TTC549 (cell line): ENCODE results near the gene COX6B1.
A peak's percentile ranks its signal among the peaks of the same experiment; 100 is the strongest.
"Not testable (repeated sequence)": the region's sequence is repeated elsewhere in the genome, so short reads cannot be mapped to it uniquely, and the experiment has no call there.

Experiments
- FAIRE-seq: peaks from 2 replicates; lab custom pipeline; 2012; peaks lifted over from hg19 to GRCh38; lab: Jason Lieb, UNC

The COX6B1 gene

DNA sequence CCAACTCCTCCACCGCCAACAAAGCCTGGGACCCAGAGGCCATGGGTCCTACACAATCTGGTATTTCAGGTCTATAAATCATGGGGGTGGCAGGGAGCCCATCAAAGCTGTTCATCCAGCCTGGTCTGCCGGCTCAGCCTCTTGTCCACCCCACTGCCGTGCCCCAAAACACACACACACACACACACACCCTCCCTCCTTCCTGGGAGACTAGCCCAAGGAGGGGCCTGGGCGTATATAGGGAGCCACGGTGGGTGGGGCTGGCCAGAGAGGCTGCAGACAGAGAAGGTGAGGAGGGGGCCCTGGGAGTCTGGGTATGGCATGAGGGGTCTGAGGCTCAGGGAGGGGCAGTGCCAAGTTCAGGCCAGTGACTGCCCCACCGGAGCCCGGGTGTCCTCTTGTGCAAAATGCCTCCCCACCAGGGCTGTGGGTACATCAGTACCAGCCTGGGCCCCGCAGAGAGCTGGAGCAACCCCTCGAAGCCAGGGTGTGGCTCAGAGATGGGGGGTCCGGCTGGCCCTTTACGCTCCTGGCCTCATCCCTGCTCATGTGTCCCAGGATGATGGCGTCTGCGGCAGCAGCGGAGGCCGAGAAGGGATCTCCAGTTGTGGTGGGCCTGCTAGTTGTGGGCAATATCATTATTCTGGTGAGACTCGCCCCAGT lies 18.3 kb downstream of the COX6B1 start, which contains the start of gene UPK1A:
Gene UPK1A (plus strand): TSS at position 267 of the 663 bp plus-strand sequence. CDS start 296 bp downstream, at position 563.
- FAIRE-seq: no peak

- FAIRE-seq: no peak
These were observed 21.4 kb downstream of the COX6B1 start for GRCh38 chr19:35669566-35669965.

- no peak for FAIRE-seq
These were observed 21.9 kb downstream of the COX6B1 start for GRCh38 chr19:35669974-35670373.

DNA sequence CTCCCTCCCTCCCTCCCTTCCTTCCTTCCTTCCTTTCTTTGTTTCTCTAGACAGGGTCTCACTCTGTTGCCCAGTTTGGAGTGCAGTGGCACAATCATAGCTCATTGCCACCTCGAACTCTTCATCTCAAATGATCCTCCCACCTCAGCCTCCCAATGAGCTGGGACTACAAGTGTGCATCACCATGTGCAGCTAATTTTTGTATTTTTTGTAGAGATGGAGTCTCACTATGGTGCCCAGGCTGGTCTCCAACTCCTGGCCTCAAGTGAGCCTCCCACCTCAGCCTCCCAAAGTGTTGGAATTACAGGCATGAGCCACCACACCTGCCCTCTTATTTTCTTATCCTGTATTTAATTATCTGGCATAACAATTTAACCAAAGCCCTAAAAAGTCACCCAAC lies 22.6 kb downstream of the COX6B1 start:
- no peak for FAIRE-seq

DNA sequence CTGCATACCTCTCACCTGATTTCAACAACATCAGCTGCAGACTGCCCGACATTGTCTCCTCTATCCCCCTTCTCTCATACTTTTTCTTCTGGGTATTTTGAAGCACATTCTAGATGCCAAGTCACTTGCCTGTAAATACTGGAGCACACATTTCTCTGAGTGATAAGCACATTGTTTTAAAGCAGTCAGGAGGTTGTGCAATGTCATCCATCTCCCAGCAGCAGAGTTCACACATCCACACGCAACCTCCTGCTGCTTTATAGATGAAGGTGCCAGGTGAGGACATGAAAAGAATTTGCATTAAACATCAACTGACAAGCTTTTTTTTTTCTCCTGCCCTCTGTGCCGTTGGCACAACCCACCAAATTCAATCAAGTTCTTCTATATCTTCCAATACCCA lies 23.7 kb downstream of the COX6B1 start:
- no peak for FAIRE-seq

DNA sequence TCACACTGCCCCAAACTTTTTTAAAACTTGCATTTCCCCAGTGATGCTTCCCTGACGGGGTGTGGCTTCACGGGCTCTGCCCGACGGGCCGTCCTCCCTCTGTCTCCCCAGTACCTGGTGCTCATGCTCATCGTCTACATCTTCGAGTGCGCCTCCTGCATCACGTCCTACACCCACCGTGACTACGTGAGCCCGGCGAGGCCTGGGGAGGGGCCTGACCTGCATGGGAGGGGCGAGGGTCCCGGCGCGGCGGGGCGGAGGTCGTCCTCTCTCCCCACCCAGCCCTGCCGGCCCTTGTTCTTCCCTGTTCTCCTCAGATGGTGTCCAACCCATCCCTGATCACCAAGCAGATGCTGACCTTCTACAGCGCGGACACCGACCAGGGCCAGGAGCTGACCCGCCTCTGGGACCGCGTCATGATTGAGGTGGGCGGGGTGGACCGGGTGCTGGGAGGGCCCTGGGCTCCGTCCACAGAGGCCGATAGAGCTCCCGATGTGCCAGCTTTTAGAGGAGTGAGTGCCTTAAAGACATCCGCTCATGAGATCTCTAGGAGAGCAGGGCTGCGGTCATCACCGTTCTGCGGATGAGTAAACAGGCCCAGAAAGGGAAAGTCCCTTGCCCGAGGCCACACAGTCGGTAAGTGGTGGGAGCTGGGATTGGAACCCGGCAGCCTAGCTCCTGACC lies 25.1 kb downstream of the COX6B1 start:
- no peak for FAIRE-seq

DNA sequence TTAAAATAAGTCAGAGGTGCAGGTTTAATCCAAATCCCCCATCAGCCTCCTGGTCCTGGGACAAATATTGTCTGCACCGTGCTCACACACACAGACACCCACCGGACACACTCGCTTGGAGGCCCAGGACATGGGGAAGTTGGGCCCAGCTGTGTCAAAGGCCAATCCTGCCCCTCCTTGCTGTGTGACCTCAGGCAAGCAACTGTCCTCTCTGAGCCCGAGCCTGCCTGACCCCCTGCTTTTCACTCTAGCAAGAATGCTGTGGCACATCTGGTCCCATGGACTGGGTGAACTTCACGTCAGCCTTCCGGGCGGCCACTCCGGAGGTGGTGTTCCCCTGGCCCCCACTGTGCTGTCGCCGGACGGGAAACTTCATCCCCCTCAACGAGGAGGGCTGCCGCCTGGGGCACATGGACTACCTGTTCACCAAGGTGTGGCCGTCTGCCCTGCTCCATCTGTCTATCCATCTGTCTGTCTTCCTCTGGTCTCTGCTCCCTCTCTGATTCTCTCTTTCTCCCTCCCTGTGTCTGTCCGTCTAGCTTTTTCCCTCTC lies 27.5 kb downstream of the COX6B1 start:
- FAIRE-seq: no peak

DNA sequence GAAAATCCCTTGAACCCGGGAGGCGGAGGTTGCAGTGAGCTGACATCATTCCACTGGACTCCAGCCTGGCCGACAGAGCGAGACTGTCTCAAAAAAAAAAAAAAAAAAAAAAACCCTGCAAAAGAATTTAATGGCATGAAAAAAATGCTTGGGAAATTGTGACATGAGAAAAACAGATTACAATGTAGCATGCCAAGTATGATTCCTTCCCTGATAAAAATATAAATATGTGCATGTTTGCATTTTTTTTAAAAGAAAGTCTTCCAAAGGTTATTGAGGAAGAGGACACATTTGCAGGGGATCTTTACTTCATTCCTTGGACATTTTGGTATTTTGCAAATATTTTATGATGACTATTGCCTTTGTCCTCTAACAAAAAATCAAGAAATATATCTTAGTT lies 41.7 kb downstream of the COX6B1 start:
- FAIRE-seq: no peak

DNA sequence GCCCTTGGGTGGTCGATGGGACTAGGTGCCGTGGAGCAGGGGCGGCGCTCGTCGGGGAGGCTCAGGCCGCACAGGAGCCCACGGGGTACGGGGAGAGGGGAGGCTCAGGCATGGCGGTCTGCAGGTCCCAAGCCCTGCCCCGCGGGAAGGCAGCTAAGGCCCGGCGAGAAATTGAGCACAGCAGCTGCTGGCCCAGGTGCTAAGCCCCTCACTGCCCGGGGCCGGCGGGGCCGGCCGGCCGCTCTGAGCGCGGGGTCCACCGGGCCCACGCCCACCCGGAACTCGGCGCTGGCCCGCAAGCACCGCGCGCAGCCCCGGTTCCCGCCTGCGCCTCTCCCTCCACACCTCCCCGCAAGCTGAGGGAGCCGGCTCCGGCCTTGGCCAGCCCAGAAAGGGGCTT lies 43.0 kb downstream of the COX6B1 start:
- FAIRE-seq: not testable (repeated sequence)

- FAIRE-seq: no peak
These were observed 43.9 kb downstream of the COX6B1 start for GRCh38 chr19:35692010-35692409.

DNA sequence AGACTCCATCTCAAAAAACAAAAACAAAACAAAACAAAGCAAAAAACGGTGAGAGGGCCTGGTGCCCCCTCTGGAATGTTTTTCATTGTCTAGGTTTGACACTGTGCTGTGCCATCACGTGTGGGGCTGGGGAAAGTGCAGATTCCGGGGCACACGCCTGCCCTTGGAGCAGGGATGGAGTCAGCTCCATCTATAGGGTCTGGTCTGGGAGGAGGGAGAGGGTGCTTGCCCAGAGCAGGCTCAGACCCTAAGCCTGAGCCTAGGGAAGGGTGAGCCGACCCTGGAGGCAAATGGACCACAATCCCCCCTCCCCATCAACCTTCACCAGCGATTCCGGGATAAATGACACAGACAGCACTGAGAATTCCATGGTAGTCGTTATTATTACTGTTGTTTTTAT lies 45.3 kb downstream of the COX6B1 start:
- FAIRE-seq: no peak

DNA sequence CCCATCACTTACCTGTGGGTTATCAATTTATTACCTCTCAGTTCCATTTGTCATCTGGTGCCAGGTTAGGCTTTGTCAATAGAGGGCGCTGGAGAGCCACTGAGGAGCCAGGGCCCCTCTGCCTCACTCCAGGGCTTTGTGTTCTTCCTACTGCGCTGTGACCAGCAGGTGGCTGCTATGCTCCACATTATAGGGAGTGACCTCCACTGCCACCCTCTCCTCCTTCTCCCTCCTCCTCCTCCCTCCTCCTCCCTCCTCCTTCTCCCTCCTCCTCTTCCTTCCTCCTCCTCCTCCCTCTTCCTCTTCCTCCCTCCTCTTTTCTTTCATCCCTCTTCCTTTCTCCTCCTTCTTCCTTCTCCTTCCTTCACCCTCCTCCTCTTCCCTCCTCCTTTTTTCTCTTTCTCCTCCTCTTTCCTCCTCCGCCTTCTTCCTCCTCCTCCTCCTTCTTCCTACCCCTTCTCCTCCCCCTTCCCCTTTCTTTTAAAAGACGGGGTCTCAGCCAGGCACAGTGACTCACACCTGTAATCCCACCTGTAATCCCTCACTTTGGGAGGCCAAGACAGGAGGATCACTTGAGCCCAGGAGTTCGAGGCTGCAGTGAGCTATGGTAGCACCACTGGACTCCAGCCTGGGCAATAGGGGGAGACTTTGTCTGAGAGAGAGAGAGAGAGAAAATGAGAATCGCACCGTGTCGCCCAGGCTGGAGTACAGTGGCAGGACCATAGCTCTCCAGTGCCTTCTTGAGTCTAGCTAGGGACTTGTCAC lies 45.9 kb downstream of the COX6B1 start:
- FAIRE-seq: no peak

DNA sequence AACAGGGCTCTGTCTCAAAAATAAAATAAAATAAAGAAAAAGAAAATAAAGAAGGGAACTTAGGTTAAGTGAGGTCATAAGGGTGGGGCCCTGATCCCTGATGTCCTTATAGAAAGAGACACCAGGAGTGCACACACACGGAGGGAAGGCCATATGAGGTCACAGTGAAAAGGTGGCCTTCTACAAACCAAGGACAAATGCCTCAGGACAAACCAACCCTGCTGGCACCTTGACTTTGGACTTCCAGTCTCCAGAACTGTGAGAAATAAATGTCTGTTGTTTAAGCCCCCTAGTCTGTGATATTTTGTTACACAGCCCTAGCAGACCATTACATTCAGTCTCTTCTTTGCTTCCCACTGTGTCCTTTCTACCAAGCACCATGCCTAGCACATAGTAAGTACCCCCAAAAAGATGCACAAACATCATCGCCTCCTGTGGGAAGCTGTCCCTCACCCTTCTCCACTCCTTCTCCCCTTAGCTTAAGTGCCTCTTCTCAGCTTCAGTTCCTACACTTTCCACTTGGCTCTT lies 47.8 kb downstream of the COX6B1 start:
- no peak for FAIRE-seq

- no peak for FAIRE-seq
These were observed 48.7 kb downstream of the COX6B1 start for GRCh38 chr19:35696835-35697234.

GRCh38 chr19:35702223-35703012 lies 54.3 kb downstream of the COX6B1 start:
- FAIRE-seq: peak; percentile 93

DNA sequence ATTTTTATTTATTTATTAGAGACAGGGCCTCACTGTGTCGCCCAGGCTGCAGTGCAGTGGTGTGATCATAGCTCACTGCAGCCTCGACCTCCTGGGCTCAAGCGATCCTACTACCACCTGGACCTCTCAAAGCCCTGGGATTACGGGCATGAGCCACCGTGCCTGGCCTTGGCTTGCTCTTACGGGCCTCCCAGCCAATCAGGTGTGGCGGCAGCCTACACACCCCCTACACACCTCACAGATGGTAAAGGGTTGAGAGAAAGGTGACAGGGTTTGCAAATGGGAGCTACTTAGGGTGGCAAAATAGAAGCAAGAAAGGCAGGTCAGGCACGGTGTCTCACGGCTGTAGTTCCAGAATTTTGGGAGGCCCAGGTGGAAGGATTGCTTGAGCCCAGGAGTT lies 55.2 kb downstream of the COX6B1 start:
- no peak for FAIRE-seq

GRCh38 chr19:35704218-35704617 lies 56.1 kb downstream of the COX6B1 start, which contains the start of gene ZBTB32:
Gene ZBTB32 (plus strand): TSS chr19:35704558. CDS start chr19:35714627, 10,069 bp downstream.
- no peak for FAIRE-seq
